ENCODE measurements around the gene CELA3A.

DNA sequence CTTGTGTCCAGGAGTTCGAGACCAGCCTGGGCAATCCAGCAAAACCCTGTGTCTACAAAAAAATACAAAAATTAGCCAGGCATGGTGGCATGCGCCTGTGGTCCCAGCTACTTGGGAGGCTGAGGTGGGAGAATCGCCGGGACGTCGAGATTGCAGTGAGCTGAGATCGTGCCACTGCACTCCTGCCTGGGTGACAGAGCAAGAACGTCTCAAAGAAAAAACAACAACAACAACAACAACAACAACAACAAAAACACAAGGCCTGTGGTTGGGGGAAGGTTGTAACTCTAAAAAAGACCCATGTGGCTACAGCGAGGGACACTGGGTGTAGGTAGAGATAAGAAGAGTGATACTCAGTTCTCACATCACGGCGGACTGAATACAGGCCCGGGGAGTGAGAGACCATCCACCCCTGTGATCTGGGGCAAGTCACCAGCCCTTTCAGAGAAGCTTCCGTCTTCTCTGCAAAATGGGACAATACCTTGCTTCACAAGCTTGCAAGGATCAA, 50.2 kb downstream of the CELA3A start:
- TF ChIP-seq, protein P1, sequence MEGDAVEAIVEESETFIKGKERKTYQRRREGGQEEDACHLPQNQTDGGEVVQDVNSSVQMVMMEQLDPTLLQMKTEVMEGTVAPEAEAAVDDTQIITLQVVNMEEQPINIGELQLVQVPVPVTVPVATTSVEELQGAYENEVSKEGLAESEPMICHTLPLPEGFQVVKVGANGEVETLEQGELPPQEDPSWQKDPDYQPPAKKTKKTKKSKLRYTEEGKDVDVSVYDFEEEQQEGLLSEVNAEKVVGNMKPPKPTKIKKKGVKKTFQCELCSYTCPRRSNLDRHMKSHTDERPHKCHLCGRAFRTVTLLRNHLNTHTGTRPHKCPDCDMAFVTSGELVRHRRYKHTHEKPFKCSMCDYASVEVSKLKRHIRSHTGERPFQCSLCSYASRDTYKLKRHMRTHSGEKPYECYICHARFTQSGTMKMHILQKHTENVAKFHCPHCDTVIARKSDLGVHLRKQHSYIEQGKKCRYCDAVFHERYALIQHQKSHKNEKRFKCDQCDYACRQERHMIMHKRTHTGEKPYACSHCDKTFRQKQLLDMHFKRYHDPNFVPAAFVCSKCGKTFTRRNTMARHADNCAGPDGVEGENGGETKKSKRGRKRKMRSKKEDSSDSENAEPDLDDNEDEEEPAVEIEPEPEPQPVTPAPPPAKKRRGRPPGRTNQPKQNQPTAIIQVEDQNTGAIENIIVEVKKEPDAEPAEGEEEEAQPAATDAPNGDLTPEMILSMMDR (IDR thresholded peaks at IDR 0.05; ENCODE audit: insufficient read depth, low read length, poor library complexity, severe bottlenecking): no peak
- no peak for TF ChIP-seq EZH2phosphoT487 (conservative IDR thresholded peaks at IDR 0.05; ENCODE audit: low read length)
